ENCODE data around the gene FRG2.
"Not testable (repeated sequence)": the region's sequence is repeated elsewhere in the genome, so short reads cannot be mapped to it uniquely, and the experiment has no call there.

GRCh38 chr4:190027156-190027555 lies at the start of gene FRG2:
- not testable (repeated sequence) for TF ChIP-seq POLR2A (IDR thresholded peaks at IDR 0.05; ENCODE audit: low read depth, low read length); SPI1 (IDR thresholded peaks at IDR 0.05; ENCODE audit: low read depth, low read length); POU2F2 (IDR thresholded peaks at IDR 0.05; ENCODE audit: low read depth, low read length); TAF1 (IDR thresholded peaks at IDR 0.05; ENCODE audit: low read depth, low read length); POLR2AphosphoS5 (IDR thresholded peaks at IDR 0.05; ENCODE audit: low read depth, low read length); PAX5 (IDR thresholded peaks at IDR 0.05; ENCODE audit: insufficient read depth, low read length, severe bottlenecking)

All from GM12891 (cell line).